Endometrium (tissue), 2 donors: Measurements from ENCODE around the gene ARHGAP23.

Experiments used
- FAIRE-seq: peaks from 2 replicates; lab custom pipeline; 2012; peaks lifted over from hg19 to GRCh38; lab: Jason Lieb, UNC
- donor health status: control.
- donor health status: control.

The ARHGAP23 gene

GRCh38 chr17:38549285-38549684 lies 121.0 kb downstream of the ARHGAP23 start:
- no peak for FAIRE-seq

- FAIRE-seq, result no peak
These were observed 122.4 kb downstream of the ARHGAP23 start for GRCh38 chr17:38550661-38551060.

GRCh38 chr17:38551121-38551520 lies 122.9 kb downstream of the ARHGAP23 start:
- no peak for FAIRE-seq

GRCh38 chr17:38552343-38552742 lies 124.1 kb downstream of the ARHGAP23 start:
- FAIRE-seq, result no peak

GRCh38 chr17:38554430-38555350 lies 126.4 kb downstream of the ARHGAP23 start:
- FAIRE-seq, result no peak

- no peak for FAIRE-seq
These were observed 128.0 kb downstream of the ARHGAP23 start for GRCh38 chr17:38556239-38556638.

GRCh38 chr17:38557396-38557795 lies 129.1 kb downstream of the ARHGAP23 start:
- FAIRE-seq, result no peak

- no peak for FAIRE-seq
These were observed 129.8 kb downstream of the ARHGAP23 start for GRCh38 chr17:38557836-38558727.

- FAIRE-seq, result no peak
These were observed 130.4 kb downstream of the ARHGAP23 start for GRCh38 chr17:38558728-38559050.

GRCh38 chr17:38559051-38559879 lies 131.0 kb downstream of the ARHGAP23 start:
- FAIRE-seq, result no peak

- FAIRE-seq, result no peak
These were observed 131.6 kb downstream of the ARHGAP23 start for GRCh38 chr17:38559880-38560230.

- no peak for FAIRE-seq
These were observed 132.4 kb downstream of the ARHGAP23 start for GRCh38 chr17:38560503-38561318.

GRCh38 chr17:38561416-38562214 lies 133.4 kb downstream of the ARHGAP23 start:
- FAIRE-seq, result no peak
